GM21367 (cell line): ENCODE measurements around the gene LRIT1.
A peak's percentile ranks its signal among the peaks of the same experiment; 100 is the strongest.
"Not testable (repeated sequence)": the region's sequence is repeated elsewhere in the genome, so short reads cannot be mapped to it uniquely, and the experiment has no call there.

ENCODE experiments used
- ATAC-seq: cut with Tn5 transposase; IDR thresholded peaks from one replicate; pipeline ENCODE4 v1.9.1; 2021; ENCODE audit not compliant: unreplicated experiment

The LRIT1 gene, protein sequence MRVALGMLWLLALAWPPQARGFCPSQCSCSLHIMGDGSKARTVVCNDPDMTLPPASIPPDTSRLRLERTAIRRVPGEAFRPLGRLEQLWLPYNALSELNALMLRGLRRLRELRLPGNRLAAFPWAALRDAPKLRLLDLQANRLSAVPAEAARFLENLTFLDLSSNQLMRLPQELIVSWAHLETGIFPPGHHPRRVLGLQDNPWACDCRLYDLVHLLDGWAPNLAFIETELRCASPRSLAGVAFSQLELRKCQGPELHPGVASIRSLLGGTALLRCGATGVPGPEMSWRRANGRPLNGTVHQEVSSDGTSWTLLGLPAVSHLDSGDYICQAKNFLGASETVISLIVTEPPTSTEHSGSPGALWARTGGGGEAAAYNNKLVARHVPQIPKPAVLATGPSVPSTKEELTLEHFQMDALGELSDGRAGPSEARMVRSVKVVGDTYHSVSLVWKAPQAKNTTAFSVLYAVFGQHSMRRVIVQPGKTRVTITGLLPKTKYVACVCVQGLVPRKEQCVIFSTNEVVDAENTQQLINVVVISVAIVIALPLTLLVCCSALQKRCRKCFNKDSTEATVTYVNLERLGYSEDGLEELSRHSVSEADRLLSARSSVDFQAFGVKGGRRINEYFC

GRCh38 chr10:84241185-84241790, at the start of gene LRIT1:
Gene LRIT1, minus strand, starts transcription at chr10:84241546. Its CDS starts 107 bp downstream, at chr10:84241439.
- no peak for ATAC-seq

GRCh38 chr10:84290235-84290634, 48.9 kb upstream of the LRIT1 start:
- ATAC-seq: no peak

DNA sequence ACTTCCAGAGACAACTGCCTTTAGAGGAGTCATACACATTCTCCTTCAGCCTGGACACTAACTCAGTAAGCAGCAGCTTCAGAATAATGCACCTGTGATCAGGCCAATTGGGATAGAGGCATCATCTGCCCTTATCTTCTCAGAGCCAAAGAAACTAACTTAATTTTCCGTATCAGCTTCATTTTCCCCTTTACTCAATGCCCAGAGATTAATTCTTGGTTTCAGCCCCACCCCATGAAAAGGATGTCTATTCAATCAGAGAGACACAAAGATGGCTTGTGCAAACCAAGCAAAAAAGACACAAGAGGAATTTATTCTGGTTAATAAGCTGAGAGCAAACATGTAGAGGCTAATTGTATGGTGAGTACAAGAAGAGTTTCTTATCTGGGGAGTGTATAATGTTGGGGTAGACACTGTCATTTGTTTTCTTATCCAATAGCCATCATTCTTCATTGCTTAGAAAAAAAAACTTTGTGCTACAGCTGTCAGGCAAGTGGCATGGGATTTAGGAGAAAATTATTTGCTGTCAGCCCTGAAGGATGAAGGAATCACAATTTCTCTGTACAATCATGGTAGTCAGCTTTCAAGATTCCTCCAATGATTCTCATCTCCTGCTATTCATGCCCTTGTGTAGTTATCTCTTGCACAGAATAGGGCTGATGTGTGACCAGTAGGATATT, 48.3 kb upstream of the LRIT1 start:
- no peak for ATAC-seq

GRCh38 chr10:84288151-84288550, 46.8 kb upstream of the LRIT1 start:
- ATAC-seq: no peak

GRCh38 chr10:84286695-84287094, 45.3 kb upstream of the LRIT1 start:
- no peak for ATAC-seq

DNA sequence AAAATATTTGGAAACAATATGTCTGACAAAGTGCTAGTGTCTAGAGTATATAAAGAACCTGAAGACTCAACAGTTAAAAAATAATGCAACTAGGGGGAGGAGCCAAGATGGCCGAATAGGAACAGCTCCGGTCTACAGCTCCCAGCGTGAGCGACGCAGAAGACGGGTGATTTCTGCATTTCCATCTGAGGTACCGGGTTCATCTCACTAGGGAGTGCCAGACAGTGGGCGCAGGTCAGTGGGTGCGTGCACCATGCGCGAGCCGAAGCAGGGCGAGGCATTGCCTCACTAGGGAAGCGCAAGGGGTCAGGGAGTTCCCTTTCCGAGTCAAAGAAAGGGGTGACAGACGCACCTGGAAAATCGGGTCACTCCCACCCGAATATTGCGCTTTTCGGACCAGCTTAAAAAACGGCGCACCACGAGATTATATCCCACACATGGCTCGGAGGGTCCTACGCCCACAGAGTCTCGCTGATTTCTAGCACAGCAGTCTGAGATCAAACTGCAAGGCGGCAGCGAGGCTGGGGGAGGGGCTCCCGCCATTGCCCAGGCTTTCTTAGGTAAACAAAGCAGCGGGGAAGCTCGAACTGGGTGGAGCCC, 38.6 kb upstream of the LRIT1 start:
- ATAC-seq: not testable (repeated sequence)

DNA sequence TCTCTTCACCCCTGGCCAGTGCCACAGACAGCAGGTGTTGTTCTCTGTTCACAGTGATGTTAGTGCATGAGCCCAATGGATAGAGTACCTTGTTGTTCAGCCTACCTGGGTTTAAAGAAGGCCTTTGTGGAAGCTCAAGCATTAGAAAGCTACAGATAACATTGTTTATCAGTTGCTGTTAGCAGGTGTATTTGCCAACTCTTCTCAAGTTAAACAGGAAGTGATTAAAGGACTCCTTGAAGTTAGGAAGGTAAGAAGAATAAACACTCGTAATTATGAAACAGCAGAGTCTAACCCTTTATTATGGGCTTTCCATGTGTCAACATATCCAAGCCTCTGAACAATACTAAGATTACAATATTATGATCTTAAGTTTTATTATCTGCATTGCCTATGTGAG, 29.4 kb upstream of the LRIT1 start:
- no peak for ATAC-seq

DNA sequence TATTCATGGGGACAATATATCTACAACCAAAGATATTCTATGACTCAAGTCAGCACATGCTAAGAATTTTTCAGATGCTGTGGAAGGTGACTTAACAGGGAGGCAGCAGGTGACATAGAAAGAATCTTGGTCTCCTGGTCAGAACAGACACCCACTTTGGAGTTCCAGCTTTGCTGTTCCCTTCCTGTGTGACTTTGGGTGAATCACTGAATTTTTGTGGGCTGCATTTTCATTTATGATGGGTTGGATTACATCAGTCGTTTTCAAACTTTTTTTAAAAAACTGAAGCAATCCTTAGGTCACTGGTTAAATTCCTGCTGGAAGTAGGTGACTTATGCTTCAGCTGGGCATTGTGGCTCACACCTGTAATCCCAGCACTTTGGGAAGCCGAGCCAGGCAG, 28.4 kb upstream of the LRIT1 start:
- no peak for ATAC-seq

DNA sequence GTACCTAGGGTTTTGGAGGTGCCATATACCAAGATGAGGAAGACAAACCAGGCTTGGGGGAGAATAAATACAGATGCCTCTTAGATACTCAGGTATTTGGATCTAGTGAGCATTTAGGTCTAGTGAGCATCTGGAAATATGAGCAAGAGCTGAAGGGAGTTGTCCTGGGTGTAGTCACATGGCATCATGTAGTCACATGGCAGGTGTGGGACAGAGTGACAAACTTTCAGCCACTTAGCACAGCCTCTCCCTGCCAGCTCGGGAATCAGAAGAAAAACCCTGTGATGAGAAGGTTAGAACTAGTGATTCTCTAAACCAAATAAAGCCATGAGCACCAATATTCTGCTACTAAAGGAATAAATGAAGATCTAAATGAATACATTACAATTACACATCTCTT, 27.8 kb upstream of the LRIT1 start:
- no peak for ATAC-seq

- ATAC-seq: no peak
Measured at GRCh38 chr10:84267503-84268126, 26.3 kb upstream of the LRIT1 start.

DNA sequence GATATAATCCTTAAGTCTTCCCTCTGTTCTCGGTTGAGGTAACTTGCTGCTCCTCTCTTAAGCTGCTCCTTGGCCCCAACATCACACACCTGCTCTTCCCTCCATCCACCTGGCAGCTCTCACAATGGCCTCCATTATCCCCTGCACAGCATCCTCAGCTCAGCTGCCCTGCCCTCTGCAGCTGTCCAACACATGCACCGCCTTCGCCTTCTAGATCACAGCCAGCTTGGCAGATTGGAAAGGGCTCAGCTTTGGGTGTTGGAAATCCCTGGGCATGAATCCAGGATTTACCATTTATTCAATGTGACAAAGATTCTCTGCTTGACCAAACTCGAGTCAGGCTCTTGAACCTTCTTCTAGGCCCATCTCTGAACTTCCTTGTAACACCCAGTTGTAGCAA, 24.1 kb upstream of the LRIT1 start:
- ATAC-seq: no peak

DNA sequence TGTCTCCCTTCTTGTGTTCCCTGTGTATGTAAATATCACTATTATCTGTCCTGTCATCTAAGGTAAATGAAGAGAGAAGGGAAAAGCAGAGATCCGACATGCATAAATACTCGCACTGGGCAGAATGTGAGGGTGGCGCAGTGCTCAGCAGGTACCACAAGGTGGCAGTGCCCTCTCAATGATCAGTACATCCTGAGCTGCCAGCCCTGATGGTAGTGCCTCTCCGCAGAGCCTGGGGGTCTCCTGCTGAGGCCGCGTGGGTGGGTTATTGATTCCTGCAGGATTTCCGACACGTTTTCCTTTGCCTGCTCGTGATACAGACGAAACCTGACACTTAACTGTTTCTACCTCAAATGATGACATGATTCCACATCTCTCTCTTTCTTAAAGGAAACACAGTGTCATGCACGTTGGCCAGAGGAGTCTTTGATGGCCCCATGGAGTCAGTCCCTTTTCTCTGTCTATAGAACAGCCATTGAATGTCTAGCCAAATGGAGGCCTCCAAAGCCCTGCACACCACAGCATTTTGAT, 23.3 kb upstream of the LRIT1 start:
- peak; percentile 94 for ATAC-seq

GRCh38 chr10:84263716-84264115, 22.4 kb upstream of the LRIT1 start:
- ATAC-seq: no peak

DNA sequence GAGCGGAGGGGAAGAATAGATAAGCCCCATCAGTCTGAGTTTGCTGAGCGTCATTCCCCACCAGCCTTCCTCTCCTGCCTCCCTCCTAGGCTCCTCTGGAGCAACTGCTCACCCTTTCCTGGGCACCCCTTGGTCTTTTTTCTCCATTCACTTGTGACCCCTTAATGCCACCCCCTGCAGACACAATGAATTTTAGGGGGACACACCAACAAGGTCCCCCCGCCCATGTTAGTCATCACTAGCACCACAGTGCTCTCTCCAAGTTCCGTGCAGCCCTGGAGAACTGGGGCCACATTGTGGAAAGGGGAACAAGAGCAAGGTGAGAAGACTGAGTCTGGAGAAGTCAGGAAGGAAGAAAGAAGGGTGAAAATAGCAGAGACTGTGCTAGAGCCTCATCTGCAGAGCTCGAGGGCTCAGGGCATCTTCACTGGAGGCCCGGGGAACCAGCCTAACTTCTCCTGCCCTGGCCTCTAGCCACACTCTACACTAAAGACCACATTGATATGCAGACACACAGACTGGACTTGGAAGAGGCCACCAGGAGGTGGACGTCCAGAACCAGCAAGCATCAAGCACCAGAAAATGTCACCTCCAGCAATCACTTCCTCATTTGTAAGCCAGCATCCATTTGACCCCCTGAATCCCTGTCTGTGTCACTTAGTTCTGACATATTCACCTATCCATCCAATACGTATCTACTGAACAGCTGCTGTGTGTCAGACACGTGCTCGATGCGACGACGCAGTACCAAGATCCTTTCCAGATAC, 21.0 kb upstream of the LRIT1 start:
- no peak for ATAC-seq

- no peak for ATAC-seq
Measured at GRCh38 chr10:84261236-84261915, 20.0 kb upstream of the LRIT1 start.

- no peak for ATAC-seq
Measured at GRCh38 chr10:84258034-84258695, 16.8 kb upstream of the LRIT1 start.

DNA sequence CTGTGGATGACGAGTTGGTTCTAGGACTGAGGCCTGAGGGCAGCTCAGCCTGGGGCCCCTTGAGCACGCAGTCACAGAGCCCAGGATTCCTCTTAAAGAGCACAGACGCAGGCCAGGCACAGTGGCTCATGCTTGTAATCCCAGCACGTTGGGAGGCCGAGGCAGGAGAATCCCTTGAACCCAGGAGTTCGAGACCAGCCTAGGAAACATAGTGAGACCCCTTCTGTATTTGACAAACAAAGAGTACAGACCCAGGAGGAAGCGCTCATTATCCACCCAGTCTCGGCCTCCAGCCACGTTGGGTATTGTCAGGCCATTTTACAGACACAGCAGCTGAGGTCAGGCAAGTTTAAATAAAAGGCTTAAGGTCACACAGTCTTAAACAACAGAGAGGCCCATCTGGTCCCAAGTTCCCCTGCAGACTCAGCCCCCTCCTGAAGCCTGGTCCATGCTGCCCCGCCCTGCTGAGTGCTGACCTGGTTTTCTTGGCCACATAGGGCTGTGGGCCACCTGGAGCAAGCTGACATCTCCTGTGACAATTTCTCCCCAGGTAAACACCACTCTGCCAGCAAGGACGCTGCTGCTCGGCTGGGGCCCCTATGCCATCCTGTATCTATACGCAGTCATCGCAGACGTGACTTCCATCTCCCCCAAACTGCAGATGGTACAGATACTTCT, 16.1 kb upstream of the LRIT1 start:
- no peak for ATAC-seq
